Measurements from ENCODE around the gene CDH23. TPM values are rescaled to one million over a fixed set of nuclear protein-coding genes. Genes with fewer than 3 reads are reported as not detected.
A peak's percentile ranks its signal among the peaks of the same experiment; 100 is the strongest.

Gene CDH23
- total RNA-seq, 1 donor from 2014 or later, result 3.7 TPM

DNA sequence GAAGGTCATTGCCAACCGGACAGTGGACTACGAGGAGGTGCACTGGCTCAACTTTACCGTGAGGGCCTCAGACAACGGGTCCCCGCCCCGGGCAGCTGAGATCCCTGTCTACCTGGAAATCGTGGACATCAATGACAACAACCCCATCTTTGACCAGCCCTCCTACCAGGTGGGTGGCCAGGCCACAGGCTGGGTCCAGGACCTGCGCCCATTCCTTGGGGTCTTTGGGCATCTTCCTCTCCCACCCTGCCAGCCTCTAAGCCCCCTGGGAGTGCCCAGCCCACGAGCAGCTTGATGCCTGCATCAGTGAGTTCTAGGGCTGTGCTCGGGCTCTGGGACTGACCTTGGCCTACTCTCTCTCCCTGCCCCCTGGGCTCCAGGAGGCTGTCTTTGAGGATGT is 402.4 kb downstream of the CDH23 start:
- DNase-seq, result no peak
- ATAC-seq (ENCODE audit: poor library complexity), result no peak
- intact Hi-C loops (cut with DNase I), result no loop called here

DNA sequence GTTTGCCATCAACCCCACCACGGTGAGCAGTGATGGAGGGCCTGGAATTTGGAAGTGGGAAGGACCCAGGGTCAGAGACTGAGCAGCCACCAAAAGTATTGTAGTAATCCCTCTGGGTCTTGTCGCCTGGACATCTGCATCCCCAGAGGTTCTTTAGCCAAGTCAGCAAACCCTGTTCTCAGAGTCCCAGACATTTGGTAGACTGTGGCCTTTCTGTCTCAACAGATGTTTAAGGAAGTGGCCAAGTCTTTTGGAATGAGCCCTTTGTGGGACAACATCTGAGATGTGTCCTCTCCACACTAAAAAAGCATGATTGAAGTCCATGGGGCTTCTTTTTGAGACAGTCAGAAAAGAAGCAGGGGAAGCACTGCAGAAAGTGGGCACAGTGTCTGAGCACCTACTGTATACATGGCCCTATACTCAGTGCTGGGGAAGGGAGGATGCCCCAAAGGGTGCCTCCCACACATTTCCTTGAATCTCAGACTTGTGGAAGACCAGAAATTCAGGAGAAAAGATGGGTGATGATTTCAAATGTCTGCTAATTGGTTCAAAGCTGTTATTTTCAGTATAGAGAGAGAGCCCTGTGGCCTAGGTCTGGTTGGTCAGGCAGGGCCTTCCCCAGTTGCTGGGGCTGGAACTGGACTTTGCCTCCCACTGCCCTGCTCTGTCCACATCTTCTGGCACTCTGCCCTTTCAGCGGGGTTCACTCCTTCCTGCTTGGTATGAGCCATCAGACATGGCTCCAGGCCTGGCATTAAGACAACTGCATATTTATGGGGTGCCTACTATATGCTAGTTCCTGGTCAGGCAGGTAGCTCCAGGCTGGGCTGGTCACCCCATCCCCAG is 403.1 kb downstream of the CDH23 start:
- ATAC-seq (ENCODE audit: poor library complexity), result no peak
- DNase-seq, result no peak
- intact Hi-C loops (cut with DNase I), result loop anchor here (10.0 kb wide), 1 partner anchor 415 kb away; no protein-coding TSS in a partner anchor

DNA sequence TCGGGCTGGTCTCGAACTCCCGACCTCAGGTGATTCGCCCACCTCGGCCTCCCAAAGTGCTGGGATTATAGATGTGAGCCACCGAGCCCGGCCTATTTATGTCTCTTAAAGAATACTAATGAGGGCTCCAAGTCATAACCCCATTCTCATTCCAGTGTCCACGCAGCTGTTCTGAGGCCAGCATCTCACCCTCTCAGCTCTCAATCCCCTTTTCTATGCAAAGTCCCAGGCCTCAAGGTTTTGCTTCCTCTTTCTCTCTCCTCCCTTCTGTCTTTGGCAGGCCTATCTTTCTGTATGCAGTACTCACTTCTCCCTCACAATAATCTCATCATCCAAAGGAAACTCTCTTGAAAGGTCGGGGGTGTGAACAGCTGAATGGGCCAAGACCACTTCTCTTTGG is 404.6 kb downstream of the CDH23 start:
- intact Hi-C loops (cut with DNase I), result loop anchor here (10.0 kb wide), 1 partner anchor 417 kb away; no protein-coding TSS in a partner anchor
- no peak for ATAC-seq (ENCODE audit: poor library complexity)
- DNase-seq, result no peak

- intact Hi-C loops (cut with DNase I), result loop anchor here (10.0 kb wide), 1 partner anchor 417 kb away; no protein-coding TSS in a partner anchor
- DNase-seq, result no peak
- no peak for ATAC-seq (ENCODE audit: poor library complexity)
These were observed 405.5 kb downstream of the CDH23 start for GRCh38 chr10:71802235-71802634.

- DNase-seq, result no peak
- no peak for ATAC-seq (ENCODE audit: poor library complexity)
- intact Hi-C loops (cut with DNase I), result loop anchor here (10.0 kb wide), 1 partner anchor 418 kb away; no protein-coding TSS in a partner anchor
These were observed 406.2 kb downstream of the CDH23 start for GRCh38 chr10:71802715-71803488.

DNA sequence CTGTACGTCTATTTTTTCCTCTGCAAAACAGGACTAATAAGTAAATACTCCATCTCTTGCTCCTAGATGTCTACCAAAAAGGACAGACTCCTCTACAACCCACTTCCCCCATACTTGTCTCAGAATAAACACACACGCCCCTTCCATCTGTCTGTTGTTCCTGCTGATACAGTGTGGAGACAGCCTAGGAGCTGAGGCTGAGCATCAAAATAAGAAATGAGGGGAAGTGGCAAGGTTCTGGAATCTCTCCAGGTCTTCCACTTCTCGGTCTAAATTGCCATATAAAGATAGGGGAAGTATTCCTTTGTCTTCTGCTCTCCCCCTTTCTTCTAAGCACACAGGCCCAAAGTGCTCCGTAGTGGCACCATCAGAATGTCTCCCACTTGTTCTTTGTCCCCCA is 407.4 kb downstream of the CDH23 start:
- intact Hi-C loops (cut with DNase I), result loop anchor here (10.0 kb wide), 1 partner anchor 419 kb away; no protein-coding TSS in a partner anchor
- peak; percentile 38 for ATAC-seq (ENCODE audit: poor library complexity)
- no peak for DNase-seq

DNA sequence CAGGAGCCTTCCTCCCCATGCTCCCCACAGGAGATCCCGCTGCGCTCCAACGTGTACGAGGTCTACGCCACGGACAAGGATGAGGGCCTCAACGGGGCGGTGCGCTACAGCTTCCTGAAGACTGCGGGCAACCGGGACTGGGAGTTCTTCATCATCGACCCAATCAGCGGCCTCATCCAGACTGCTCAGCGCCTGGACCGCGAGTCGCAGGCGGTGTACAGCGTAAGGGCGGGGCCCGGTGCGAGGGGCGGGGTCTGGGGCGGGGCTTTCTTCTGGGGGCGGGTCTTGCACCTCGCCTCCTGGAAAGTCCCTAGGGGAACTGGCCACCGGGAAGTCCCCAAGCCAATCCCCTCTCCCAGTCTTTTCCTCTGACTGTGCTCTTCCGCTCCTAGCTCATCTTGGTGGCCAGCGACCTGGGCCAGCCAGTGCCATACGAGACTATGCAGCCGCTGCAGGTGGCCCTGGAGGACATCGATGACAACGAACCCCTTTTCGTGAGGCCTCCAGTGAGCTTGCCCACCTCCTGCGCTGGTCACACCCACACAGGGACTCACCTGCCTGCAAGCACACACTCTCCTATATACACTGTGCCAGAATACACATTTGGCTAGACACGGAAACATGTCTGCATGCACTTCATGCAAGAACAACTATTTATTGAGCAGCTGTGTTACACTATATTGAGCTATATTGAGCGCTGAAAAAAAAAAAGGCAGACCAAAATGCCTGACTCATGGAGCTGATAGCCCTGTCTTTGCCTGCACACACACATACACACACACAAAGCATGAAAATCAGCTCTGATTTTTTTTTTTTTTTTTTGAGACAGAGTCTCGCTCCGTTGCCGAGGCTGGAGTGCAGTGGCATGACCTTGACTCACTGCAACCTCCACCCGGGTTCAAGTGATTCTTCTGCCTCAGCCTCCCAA is 409.3 kb downstream of the CDH23 start:
- intact Hi-C loops (cut with DNase I), result loop anchor here (10.0 kb wide), 1 partner anchor 421 kb away; no protein-coding TSS in a partner anchor
- ATAC-seq (ENCODE audit: poor library complexity) (peak; percentile 66), DNase-seq (peak; percentile 63)

- DNase-seq (no peak), ATAC-seq (ENCODE audit: poor library complexity) (no peak)
- intact Hi-C loops (cut with DNase I), result loop anchor here (10.0 kb wide), 1 partner anchor 422 kb away; no protein-coding TSS in a partner anchor
These were observed 410.2 kb downstream of the CDH23 start for GRCh38 chr10:71806704-71807556.

GRCh38 chr10:71807557-71808510 is 411.1 kb downstream of the CDH23 start:
- DNase-seq, result no peak
- intact Hi-C loops (cut with DNase I), result loop anchor here (10.0 kb wide), 1 partner anchor 423 kb away; no protein-coding TSS in a partner anchor
- no peak for ATAC-seq (ENCODE audit: poor library complexity)

DNA sequence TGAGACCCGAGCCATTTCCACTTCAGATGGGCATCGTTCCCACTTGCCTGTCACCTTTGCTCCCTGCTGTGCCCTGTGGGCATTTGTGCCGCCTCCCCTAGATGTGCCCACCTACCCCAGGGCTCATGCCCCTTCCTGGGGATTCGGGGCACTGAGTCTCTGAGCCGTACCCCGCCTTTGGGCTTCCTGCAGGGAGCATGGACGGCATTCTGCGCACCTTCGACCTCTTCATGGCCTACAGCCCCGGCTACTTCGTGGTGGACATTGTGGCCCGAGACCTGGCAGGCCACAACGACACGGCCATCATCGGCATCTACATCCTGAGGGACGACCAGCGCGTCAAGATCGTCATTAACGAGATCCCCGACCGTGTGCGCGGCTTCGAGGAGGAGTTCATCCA is 412.9 kb downstream of the CDH23 start:
- ATAC-seq (ENCODE audit: poor library complexity) (no peak), DNase-seq (no peak)
- intact Hi-C loops (cut with DNase I), result loop anchor here (5.0 to 10.0 kb wide), 2 partner anchors 425 to 492 kb away; partner anchors contain the start of gene SLC29A3

DNA sequence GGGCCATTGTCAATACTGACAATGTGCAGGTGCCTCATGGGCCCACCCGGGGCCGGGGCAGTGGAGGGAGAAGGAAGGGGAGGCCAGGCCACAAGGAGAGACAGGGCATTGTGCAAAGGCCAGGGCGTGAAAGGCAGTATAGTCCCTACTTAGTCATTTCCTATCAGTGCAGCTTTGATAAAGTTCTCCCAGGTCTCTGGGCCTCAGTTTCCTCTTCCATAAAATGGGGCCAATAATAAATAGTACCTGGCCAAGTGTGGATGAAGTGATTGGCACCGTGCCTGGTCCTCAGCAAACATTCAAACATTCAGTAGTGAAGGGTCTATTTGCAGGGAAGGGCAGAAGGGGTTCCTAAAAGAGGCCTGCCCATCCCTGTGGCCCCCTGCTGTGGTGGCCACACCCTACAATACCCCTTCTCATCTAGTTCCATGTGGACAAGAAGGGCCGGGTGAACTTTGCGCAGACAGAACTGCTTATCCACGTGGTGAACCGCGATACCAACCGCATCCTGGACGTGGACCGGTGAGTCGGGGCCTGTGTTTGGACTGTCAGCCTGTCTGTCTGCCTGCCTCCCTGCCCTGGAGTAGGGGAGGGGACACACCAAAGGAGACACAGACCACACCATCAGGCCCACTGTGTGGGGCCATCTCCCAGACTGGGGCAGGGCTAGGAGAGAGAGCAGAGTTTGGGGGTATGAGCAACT is 413.5 kb downstream of the CDH23 start:
- ATAC-seq (ENCODE audit: poor library complexity) (no peak), DNase-seq (no peak)
- intact Hi-C loops (cut with DNase I), result loop anchor here (5.0 kb wide), 1 partner anchor 493 kb away; the partner anchor contains the start of gene SLC29A3

- ATAC-seq (ENCODE audit: poor library complexity) (no peak), DNase-seq (no peak)
- intact Hi-C loops (cut with DNase I), result loop anchor here (5.0 kb wide), 1 partner anchor 494 kb away; the partner anchor contains the start of gene SLC29A3
These were observed 414.6 kb downstream of the CDH23 start for GRCh38 chr10:71811351-71811750.

GRCh38 chr10:71812016-71812912 is 415.5 kb downstream of the CDH23 start:
- DNase-seq (peak; percentile 83), ATAC-seq (ENCODE audit: poor library complexity) (peak; percentile 85)
- intact Hi-C loops (cut with DNase I), result loop anchor here (5.0 kb wide), 1 partner anchor 495 kb away; the partner anchor contains the start of gene SLC29A3

GRCh38 chr10:71812913-71813590 is 416.3 kb downstream of the CDH23 start:
- intact Hi-C loops (cut with DNase I), result loop anchor here (5.0 kb wide), 1 partner anchor 496 kb away; the partner anchor contains the start of gene SLC29A3
- peak; percentile 2 for ATAC-seq (ENCODE audit: poor library complexity)

More at GRCh38 chr10:71812913-71813590, 416.3 kb downstream of the CDH23 start:
- no peak for DNase-seq

Measured in Right ventricle myocardium superior (tissue), 1 donor.